ENCODE data around the gene ACTR6.

GRCh38 chr12:100174495-100174894 lies 26.1 kb upstream of the ACTR6 start:
- TF ChIP-seq CTCF (IDR thresholded peaks at IDR 0.05 in 8 of 11, conservative IDR thresholded peaks at IDR 0.05 in 3 of 11) (no peak), POLR2AphosphoS5 (IDR thresholded peaks at IDR 0.05) (no peak), POLR2A (IDR thresholded peaks at IDR 0.05) (no peak)
